Left ventricle myocardium inferior (tissue), 1 donor: ENCODE data around the gene IFNGR1. TPM values are rescaled to one million over a fixed set of nuclear protein-coding genes. Genes with fewer than 3 reads are reported as not detected.

Experiments
- DNase-seq: peaks from one replicate; pipeline ENCODE4 v3.0.0-alpha.2; 2020
- H3K27ac ChIP-seq: fragments of 200-600 bp; replicated peaks from 2 replicates; pipeline ENCODE4 v1.8.0; 2021
- H3K27me3 ChIP-seq: fragments of 200-600 bp; 2 replicates; pipeline ENCODE4 v1.8.0; 2021; ENCODE audit warnings: low read depth
- H3K36me3 ChIP-seq: fragments of 200-600 bp; 2 replicates; pipeline ENCODE4 v1.8.0; 2021
- H3K4me1 ChIP-seq: fragments of 200-600 bp; 2 replicates; pipeline ENCODE4 v1.8.0; 2021
- H3K4me3 ChIP-seq: fragments of 200-600 bp; 2 replicates; pipeline ENCODE4 v1.8.0; 2021; ENCODE audit warnings: mild to moderate bottlenecking, moderate library complexity
- H3K9me3 ChIP-seq: fragments of 200-600 bp; replicated peaks from 2 replicates; pipeline ENCODE4 v1.8.0; 2021
- CTCF ChIP-seq: fragments of 200-600 bp; IDR thresholded peaks from 2 replicates; pipeline ENCODE4 v1.8.0; 2021; ENCODE audit warnings: antibody characterized with exemption, mild to moderate bottlenecking, borderline replicate concordance
- intact Hi-C: fragments of 100-400 bp; cut with micrococcal nuclease; formaldehyde crosslinking; loops from one replicate; pipeline ENCODE4 v1.11.0; 2022
- total RNA-seq: library from RNA; stranded (reverse); fragmentation: NEBNext Ultra II Directional; extraction: Animal tissue kit (Norgen Biotek cat#: 25700); gene quantifications from one replicate; pipeline ENCODE4 v1.2.1, GENCODE V29; 2021
- donor health status: DM: no; HTN: yes; CAD: no; lungs with severe emphysema.

Gene IFNGR1
- total RNA-seq, 1 donor from 2014 or later, result 97.6 TPM

DNA sequence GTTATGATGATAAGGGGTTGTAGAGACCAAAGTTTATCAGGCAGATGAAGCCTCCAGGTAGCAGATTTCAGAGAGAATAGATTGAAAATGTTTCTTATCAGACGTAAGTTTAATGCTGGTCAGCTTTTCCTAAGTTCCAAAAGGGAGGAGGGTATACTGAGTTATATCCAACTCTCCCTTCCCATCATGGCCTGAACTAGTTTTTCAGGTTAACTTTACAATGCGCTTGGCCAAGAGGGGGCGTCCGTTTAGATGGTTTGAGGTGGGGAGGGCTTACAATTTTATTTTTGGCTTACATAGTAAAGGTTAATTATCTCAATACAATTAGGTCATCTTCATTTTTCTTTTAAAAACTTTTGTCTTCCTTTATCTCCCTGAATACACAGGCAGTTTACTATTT lies 26.4 kb downstream of the IFNGR1 start:
- intact Hi-C loops, result loop anchor here (10.0 kb wide), 1 partner anchor 98 kb away; no protein-coding TSS in a partner anchor
- no peak overlapping the region for H3K4me3 ChIP-seq
- H3K9me3 ChIP-seq, result peaks cover 26% of the 10 kb centered on the region
- TF ChIP-seq CTCF, result no peak
- H3K4me1 ChIP-seq, result peaks cover 48% of the 10 kb centered on the region
- DNase-seq, result no peak
- H3K27me3 ChIP-seq, result no peaks in the 10 kb centered on the region
- peaks cover 12% of the 10 kb centered on the region for H3K36me3 ChIP-seq
- no peak overlapping the region for H3K27ac ChIP-seq

DNA sequence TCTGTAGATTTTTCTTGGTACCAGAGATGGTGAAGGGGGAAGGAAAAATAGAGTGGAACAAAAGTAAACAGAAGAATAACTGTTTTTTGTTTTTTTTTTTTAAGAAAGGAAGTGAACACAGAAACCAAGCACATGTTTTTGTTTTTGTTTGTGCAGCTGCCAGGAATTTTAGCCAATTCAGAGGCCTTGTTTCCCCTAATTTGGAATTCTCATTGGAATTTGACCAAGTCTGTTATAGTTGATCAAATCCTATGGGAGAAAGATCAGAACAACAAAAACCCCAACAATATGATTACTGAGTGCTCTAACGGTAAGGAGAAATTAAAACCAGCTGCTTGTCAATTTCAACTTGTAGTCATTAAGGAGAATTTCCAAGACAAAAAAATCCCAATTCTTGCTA lies 27.5 kb downstream of the IFNGR1 start:
- intact Hi-C loops, result loop anchor here (10.0 kb wide), 1 partner anchor 97 kb away; no protein-coding TSS in a partner anchor
- Histone ChIP-seq H3K36me3 (peaks cover under 1% of the 10 kb centered on the region), H3K27ac (peak overlapping the region; percentile 66), H3K4me3 (no peak overlapping the region), H3K27me3 (no peaks in the 10 kb centered on the region), H3K9me3 (peaks cover 32% of the 10 kb centered on the region), H3K4me1 (peaks cover 46% of the 10 kb centered on the region)
- DNase-seq, result no peak
- TF ChIP-seq CTCF, result no peak

DNA sequence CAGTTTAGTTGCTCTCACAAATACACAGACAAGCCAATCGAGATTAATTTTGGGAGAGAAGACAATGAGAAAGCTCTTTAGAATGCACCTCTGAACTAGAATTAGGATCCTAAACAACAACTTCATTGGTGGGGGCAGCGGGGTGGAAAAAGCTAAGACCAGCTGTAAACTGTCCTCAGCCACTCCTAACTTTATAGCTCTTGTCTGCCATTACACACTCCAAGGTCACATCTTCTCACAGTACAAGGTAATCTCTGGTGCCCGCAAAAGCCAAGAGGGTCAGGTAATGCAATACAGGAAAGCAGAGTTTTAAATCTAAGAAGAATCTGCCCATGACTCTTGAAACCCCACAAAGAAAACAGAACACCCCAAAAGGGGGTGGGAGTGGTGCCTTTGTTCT lies 27.9 kb downstream of the IFNGR1 start:
- intact Hi-C loops, result loop anchor here (10.0 kb wide), 1 partner anchor 96 kb away; no protein-coding TSS in a partner anchor

DNA sequence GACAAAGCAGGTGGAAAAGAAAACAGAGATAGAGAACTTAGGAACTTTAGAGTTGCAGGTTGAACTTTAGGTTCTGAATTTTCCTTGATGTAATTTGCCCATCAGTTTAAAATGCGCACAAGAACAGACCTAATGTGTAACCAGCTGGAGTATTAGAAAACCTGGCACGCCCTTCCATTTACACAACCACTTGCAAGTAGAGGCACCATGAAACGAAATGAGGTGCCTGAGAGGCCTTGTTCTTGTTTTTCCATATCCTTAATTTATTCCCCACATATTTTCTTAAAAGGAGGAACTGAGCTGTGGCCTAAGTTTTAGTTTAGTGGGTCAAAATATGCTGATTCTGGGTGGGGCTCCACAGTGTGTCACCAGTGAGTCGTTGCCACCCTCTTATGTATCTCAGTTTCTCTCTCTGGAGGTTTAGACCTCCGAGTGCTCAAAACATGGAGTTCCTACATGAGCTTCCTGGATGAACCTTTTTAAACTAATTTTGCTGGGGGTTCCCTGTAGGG lies 28.5 kb downstream of the IFNGR1 start:
- Histone ChIP-seq H3K27me3 (no peaks in the 10 kb centered on the region), H3K9me3 (peaks cover 38% of the 10 kb centered on the region), H3K27ac (peak overlapping the region; percentile 66), H3K36me3 (no peaks in the 10 kb centered on the region), H3K4me3 (no peak overlapping the region), H3K4me1 (peaks cover 36% of the 10 kb centered on the region)
- no peak for DNase-seq
- no peak for TF ChIP-seq CTCF
- intact Hi-C loops, result loop anchor here (10.0 kb wide), 1 partner anchor 96 kb away; no protein-coding TSS in a partner anchor

More for the DNA sequence above, 27.9 kb downstream of the IFNGR1 start:
- peaks cover 42% of the 10 kb centered on the region for H3K4me1 ChIP-seq
- H3K36me3 ChIP-seq, result no peaks in the 10 kb centered on the region
- TF ChIP-seq CTCF, result no peak
- no peak for DNase-seq
- peak overlapping the region; percentile 66 for H3K27ac ChIP-seq
- no peak overlapping the region for H3K4me3 ChIP-seq
- peaks cover 32% of the 10 kb centered on the region for H3K9me3 ChIP-seq
- no peaks in the 10 kb centered on the region for H3K27me3 ChIP-seq

GRCh38 chr6:137188855-137189254 lies 30.3 kb downstream of the IFNGR1 start:
- H3K4me1 ChIP-seq, result peaks cover 28% of the 10 kb centered on the region
- no peak for DNase-seq
- no peak overlapping the region for H3K4me3 ChIP-seq
- no peaks in the 10 kb centered on the region for H3K36me3 ChIP-seq
- intact Hi-C loops, result no loop called here
- H3K27me3 ChIP-seq, result no peaks in the 10 kb centered on the region
- no peak overlapping the region for H3K27ac ChIP-seq
- TF ChIP-seq CTCF, result no peak
- H3K9me3 ChIP-seq, result peaks cover 55% of the 10 kb centered on the region
